Parathyroid adenoma (tissue), 2 donors: ENCODE results near the gene JAK1.

Experiments
- H2AFZ ChIP-seq: fragments of 300-600 bp; sonication (generic); one replicate; pipeline ENCODE4 v1.7.0; 2017; ENCODE audit warnings: antibody characterized with exemption, mild to moderate bottlenecking
- H3K27ac ChIP-seq: fragments of 300-600 bp; sonication (generic); one replicate; pipeline ENCODE4 v1.7.0; 2017
- H3K27me3 ChIP-seq: fragments of 300-600 bp; sonication (generic); one replicate; pipeline ENCODE4 v1.7.0; 2017; ENCODE audit warnings: low read length; ENCODE audit not compliant: control insufficient read depth, insufficient read depth
- H3K36me3 ChIP-seq: fragments of 300-600 bp; sonication (generic); one replicate; pipeline ENCODE4 v1.7.0; 2017; ENCODE audit warnings: low read length; ENCODE audit not compliant: control insufficient read depth, insufficient read depth
- H3K4me1 ChIP-seq: fragments of 300-600 bp; sonication (generic); one replicate; pipeline ENCODE4 v1.7.0; 2017; ENCODE audit warnings: control low read depth
- H3K4me2 ChIP-seq: fragments of 300-600 bp; sonication (generic); one replicate; pipeline ENCODE4 v1.7.0; 2017; ENCODE audit warnings: low read length
- H3K4me3 ChIP-seq: fragments of 300-600 bp; sonication (generic); one replicate; pipeline ENCODE4 v1.7.0; 2017; ENCODE audit warnings: low read depth, low read length
- H3K79me2 ChIP-seq: fragments of 300-600 bp; sonication (generic); one replicate; pipeline ENCODE4 v1.7.0; 2017; ENCODE audit warnings: control low read depth
- H3K9ac ChIP-seq: fragments of 300-600 bp; sonication (generic); one replicate; pipeline ENCODE4 v1.7.0; 2017; ENCODE audit warnings: mild to moderate bottlenecking
- H3K9me3 ChIP-seq: fragments of 300-600 bp; sonication (generic); one replicate; pipeline ENCODE4 v1.7.0; 2017; ENCODE audit warnings: low read length; ENCODE audit not compliant: control insufficient read depth
- TF ChIP-seq, protein P1 (sequence below): fragments of 300-600 bp; sonication (generic); IDR thresholded peaks from one replicate; pipeline ENCODE4 v1.7.0; 2017; ENCODE audit warnings: antibody characterized with exemption, mild to moderate bottlenecking
- donor health status: primary hyperparathyroidism.

Gene JAK1

DNA sequence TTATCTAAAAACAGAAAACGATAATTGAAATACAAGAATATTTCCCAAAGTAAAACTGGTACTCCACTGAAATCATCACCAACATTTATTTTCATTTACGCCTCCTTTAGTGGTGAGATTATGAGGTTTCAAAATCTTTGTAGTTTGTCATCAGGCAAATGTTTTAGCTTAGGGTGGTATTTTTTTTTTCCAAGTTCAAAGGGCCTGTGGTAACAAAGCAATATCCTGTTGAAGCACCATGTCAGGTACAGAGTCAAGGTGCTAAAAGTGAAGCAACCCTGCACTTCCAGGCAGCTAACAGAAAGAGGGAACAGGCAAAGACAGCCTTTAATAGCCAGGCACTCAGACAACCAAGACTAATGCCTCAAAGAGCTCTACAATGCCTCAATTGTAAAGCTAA is 89.2 kb downstream of the JAK1 start:
- no peak overlapping the region for H2AFZ ChIP-seq

GRCh38 chr1:64875606-64876005 is 90.7 kb downstream of the JAK1 start:
- no peaks in the 10 kb centered on the region for H3K36me3 ChIP-seq
- no peak overlapping the region for H3K4me3 ChIP-seq
- H2AFZ ChIP-seq = no peak overlapping the region
- H3K9me3 ChIP-seq = no peaks in the 10 kb centered on the region
- H3K79me2 ChIP-seq = no peaks in the 10 kb centered on the region
- H3K27me3 ChIP-seq = no peaks in the 10 kb centered on the region
- H3K4me2 ChIP-seq = no peak overlapping the region
- H3K4me1 ChIP-seq = no peaks in the 10 kb centered on the region
- H3K27ac ChIP-seq = no peak overlapping the region
- no peak overlapping the region for H3K9ac ChIP-seq
- TF ChIP-seq, protein P1, sequence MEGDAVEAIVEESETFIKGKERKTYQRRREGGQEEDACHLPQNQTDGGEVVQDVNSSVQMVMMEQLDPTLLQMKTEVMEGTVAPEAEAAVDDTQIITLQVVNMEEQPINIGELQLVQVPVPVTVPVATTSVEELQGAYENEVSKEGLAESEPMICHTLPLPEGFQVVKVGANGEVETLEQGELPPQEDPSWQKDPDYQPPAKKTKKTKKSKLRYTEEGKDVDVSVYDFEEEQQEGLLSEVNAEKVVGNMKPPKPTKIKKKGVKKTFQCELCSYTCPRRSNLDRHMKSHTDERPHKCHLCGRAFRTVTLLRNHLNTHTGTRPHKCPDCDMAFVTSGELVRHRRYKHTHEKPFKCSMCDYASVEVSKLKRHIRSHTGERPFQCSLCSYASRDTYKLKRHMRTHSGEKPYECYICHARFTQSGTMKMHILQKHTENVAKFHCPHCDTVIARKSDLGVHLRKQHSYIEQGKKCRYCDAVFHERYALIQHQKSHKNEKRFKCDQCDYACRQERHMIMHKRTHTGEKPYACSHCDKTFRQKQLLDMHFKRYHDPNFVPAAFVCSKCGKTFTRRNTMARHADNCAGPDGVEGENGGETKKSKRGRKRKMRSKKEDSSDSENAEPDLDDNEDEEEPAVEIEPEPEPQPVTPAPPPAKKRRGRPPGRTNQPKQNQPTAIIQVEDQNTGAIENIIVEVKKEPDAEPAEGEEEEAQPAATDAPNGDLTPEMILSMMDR = no peak

More for the DNA sequence above, 89.2 kb downstream of the JAK1 start:
- H3K9me3 ChIP-seq = no peaks in the 10 kb centered on the region
- no peaks in the 10 kb centered on the region for H3K27me3 ChIP-seq
- no peaks in the 10 kb centered on the region for H3K36me3 ChIP-seq
- H3K4me2 ChIP-seq = no peak overlapping the region
- no peak overlapping the region for H3K9ac ChIP-seq
- H3K27ac ChIP-seq = no peak overlapping the region
- no peaks in the 10 kb centered on the region for H3K79me2 ChIP-seq
- TF ChIP-seq, protein P1 = no peak
- no peak overlapping the region for H3K4me3 ChIP-seq
- H3K4me1 ChIP-seq = no peaks in the 10 kb centered on the region

GRCh38 chr1:64875101-64875500 is 91.2 kb downstream of the JAK1 start:
- no peak overlapping the region for H3K27ac ChIP-seq
- no peaks in the 10 kb centered on the region for H3K36me3 ChIP-seq
- no peaks in the 10 kb centered on the region for H3K79me2 ChIP-seq
- no peak overlapping the region for H2AFZ ChIP-seq
- H3K4me1 ChIP-seq = no peaks in the 10 kb centered on the region
- H3K9me3 ChIP-seq = no peaks in the 10 kb centered on the region
- H3K9ac ChIP-seq = no peak overlapping the region
- no peaks in the 10 kb centered on the region for H3K27me3 ChIP-seq
- H3K4me3 ChIP-seq = no peak overlapping the region
- no peak overlapping the region for H3K4me2 ChIP-seq
- TF ChIP-seq, protein P1 = no peak

- H3K79me2 ChIP-seq = no peaks in the 10 kb centered on the region
- TF ChIP-seq, protein P1 = no peak
- no peaks in the 10 kb centered on the region for H3K9me3 ChIP-seq
- no peaks in the 10 kb centered on the region for H3K36me3 ChIP-seq
- no peak overlapping the region for H2AFZ ChIP-seq
- no peaks in the 10 kb centered on the region for H3K4me1 ChIP-seq
- H3K27ac ChIP-seq = no peak overlapping the region
- H3K4me2 ChIP-seq = no peak overlapping the region
- H3K9ac ChIP-seq = no peak overlapping the region
- H3K27me3 ChIP-seq = no peaks in the 10 kb centered on the region
- H3K4me3 ChIP-seq = no peak overlapping the region
Observed at GRCh38 chr1:64874666-64875065, 91.7 kb downstream of the JAK1 start.

DNA sequence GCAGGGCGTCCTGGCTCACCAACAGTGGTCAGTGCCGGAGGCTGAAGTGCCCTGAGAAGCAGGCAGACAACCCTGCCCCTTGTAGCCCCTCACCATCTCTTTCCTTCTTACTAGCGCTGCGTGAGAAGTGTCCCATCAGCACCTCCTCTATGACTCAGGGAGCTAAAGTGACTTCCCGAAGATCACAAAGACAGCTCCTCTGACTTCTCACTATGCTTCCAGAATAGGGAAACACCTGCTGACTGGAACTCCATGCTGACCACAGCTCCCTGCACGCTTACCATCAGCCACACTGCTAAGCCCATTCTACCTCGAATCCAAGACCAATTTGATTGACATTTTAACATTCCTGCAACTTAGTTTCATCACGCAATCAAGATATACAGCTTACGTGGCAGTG is 92.8 kb downstream of the JAK1 start:
- no peaks in the 10 kb centered on the region for H3K79me2 ChIP-seq
- no peak overlapping the region for H2AFZ ChIP-seq
- H3K27ac ChIP-seq = no peak overlapping the region
- H3K9me3 ChIP-seq = no peaks in the 10 kb centered on the region
- H3K4me3 ChIP-seq = no peak overlapping the region
- TF ChIP-seq, protein P1 = no peak
- H3K4me2 ChIP-seq = no peak overlapping the region
- no peaks in the 10 kb centered on the region for H3K36me3 ChIP-seq
- no peak overlapping the region for H3K9ac ChIP-seq
- H3K4me1 ChIP-seq = no peaks in the 10 kb centered on the region
- H3K27me3 ChIP-seq = no peaks in the 10 kb centered on the region
